Activated naive CD4-positive, alpha-beta T cell treated with anti-CD3 and anti-CD28 coated beads for 36 hours (primary cell): Measurements from ENCODE around the gene NAE1. TPM values are rescaled to one million over a fixed set of nuclear protein-coding genes. Genes with fewer than 3 reads are reported as not detected.

Experiments
- CTCF ChIA-PET: fragments of 350-600 bp; sonication (Branson Sonifier 250); formaldehyde crosslinking; loops from one replicate; lab custom pipeline; 2021; ENCODE audit warnings: antibody characterized with exemption; lab: Charles Lee
- DNase-seq: peaks from one replicate; pipeline ENCODE4 v3.0.0-alpha.2; 2020
- H3K27ac Mint-ChIP-seq: one replicate; pipeline ENCODE4 v1.8.0; 2021; ENCODE audit warnings: mild to moderate bottlenecking, mixed read lengths
- H3K27me3 Mint-ChIP-seq: one replicate; pipeline ENCODE4 v1.8.0; 2021; ENCODE audit warnings: low read depth, mixed read lengths
- H3K36me3 Mint-ChIP-seq: one replicate; pipeline ENCODE4 v1.8.0; 2021; ENCODE audit warnings: low read depth, mixed read lengths
- H3K4me1 Mint-ChIP-seq: one replicate; pipeline ENCODE4 v1.8.0; 2021; ENCODE audit warnings: low read depth, mixed read lengths
- H3K4me3 Mint-ChIP-seq: one replicate; pipeline ENCODE4 v1.8.0; 2021; ENCODE audit warnings: mild to moderate bottlenecking, moderate library complexity, mixed read lengths
- H3K9me3 Mint-ChIP-seq: one replicate; pipeline ENCODE4 v1.8.0; 2021; ENCODE audit warnings: mixed read lengths
- intact Hi-C: fragments of 100-400 bp; cut with micrococcal nuclease; formaldehyde crosslinking; loops from one replicate; pipeline ENCODE4 v1.15.1; 2023
- total RNA-seq, 2 experiments: library from RNA; stranded (reverse); gene quantifications; one replicate each; pipeline ENCODE4 v1.2.3, GENCODE V29; 2021

NAE1 gene
- total RNA-seq, 2 experiments from 2014 or later, result 108 to 115 TPM

DNA sequence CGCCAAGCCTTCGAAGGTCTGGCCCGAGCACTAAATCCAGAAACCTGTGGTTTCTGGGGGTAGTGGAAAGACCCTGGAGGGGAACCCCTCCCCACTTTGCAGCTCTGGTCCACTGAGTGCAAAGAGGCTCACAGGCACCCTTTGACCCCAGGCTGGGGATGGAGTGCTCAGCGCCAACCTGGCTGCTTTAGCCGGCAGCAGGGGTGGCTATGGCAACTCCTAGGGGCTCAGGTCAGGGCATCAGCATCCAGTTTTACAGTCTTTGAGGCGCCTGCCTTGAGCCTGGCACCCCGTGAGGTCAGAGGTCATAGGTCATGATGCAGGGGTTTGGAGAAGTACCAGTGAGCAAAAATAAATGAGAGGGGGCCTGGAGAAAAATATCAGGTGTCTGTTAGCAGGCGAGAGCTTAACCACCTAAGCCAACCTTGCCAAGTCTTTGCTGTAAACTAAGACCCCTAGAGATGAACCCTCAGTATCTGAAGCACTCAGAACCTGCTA lies 31.3 kb upstream of the NAE1 start:
- intact Hi-C loops, result no loop called here
- DNase-seq, result no peak
- CTCF ChIA-PET, result interaction anchor here (0.6 to 3.8 kb wide), 3 partner anchors 31 to 164 kb away, joined by 3 to 19 read pairs (median 4); partner anchors contain the start of gene NAE1
- Mint-ChIP-seq H3K36me3 (no peaks in the 10 kb centered on the region), H3K4me1 (no peaks in the 10 kb centered on the region), H3K9me3 (no peaks in the 10 kb centered on the region), H3K4me3 (no peak overlapping the region), H3K27me3 (no peaks in the 10 kb centered on the region), H3K27ac (no peak overlapping the region)

DNA sequence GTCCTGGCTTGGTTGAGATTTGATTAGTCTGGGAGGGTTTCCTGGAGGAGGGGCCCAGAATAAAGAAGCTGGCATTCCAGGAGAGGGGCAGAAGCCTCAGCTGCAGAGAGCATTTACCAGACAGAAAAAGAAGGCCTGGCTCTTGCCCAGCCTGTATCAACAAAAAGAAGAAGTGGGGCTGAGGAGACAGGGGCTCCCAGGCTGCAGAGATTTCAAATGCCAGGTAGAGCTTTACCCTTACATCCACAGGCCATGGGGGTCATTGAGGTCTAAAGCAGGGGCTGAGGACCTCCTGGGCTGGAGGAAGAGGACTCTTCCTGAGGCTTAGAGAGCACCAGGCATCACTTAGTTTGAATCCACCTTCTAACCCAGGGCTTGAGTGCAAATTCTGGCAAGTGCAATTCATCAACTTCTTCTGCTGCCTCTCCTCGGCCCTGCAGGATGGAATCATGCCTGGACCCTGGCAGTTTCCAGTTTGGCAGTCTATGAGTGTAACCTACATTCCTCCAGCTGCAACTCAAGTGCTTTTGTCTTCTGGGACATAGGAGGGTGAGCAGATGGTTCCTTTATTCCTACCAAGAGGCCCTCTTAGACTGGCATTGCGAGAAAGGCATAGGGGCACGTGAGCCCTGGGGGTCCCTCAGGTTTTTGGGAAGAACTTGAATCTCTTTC lies 28.8 kb upstream of the NAE1 start:
- H3K27ac Mint-ChIP-seq, result no peak overlapping the region
- H3K36me3 Mint-ChIP-seq, result no peaks in the 10 kb centered on the region
- H3K27me3 Mint-ChIP-seq, result no peaks in the 10 kb centered on the region
- no peaks in the 10 kb centered on the region for H3K4me1 Mint-ChIP-seq
- CTCF ChIA-PET, result interaction anchor here (0.7 to 3.8 kb wide), 5 partner anchors 9 to 29 kb away, joined by 3 to 19 read pairs (median 3); partner anchors contain the start of gene NAE1
- no peaks in the 10 kb centered on the region for H3K9me3 Mint-ChIP-seq
- no peak for DNase-seq
- intact Hi-C loops, result no loop called here
- H3K4me3 Mint-ChIP-seq, result no peak overlapping the region

DNA sequence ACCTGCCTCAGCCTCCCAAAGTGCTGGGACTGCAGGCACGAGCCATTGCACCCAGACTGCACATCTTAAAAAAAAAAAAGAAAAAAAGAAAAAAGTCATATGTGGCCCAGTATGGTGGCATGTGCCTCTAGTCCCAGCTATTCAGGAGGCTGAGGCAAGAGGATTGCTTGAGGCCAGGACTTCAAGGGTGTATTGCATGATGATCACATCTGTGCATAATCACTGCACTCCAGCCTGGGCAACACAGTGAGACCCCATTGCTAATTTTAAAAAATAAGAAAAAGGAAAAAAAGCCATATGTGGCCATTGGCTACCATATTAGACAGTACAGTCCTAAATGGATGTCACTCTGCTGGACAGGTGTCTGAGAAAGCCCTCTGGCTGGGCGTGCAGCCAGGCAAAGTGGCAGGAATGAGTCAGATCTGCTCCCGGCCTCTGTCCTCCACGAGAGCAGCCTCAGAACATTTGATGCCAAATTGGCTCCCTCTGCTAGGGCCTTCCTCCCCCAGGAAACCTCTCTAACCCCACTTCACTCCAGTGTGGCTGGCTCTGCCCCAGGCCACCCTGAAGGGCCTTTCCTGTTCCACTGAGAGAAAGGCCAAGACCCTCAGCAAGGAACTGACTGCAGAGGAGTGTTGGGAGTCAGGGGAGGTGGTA lies 28.1 kb upstream of the NAE1 start:
- intact Hi-C loops, result no loop called here
- CTCF ChIA-PET, result interaction anchor here (0.7 kb wide), 2 partner anchors 8 to 9 kb away, joined by 3 to 7 read pairs; no protein-coding TSS in a partner anchor
- H3K27ac Mint-ChIP-seq, result no peak overlapping the region
- H3K9me3 Mint-ChIP-seq, result no peaks in the 10 kb centered on the region
- H3K36me3 Mint-ChIP-seq, result no peaks in the 10 kb centered on the region
- no peak for DNase-seq
- H3K4me1 Mint-ChIP-seq, result no peaks in the 10 kb centered on the region
- H3K27me3 Mint-ChIP-seq, result no peaks in the 10 kb centered on the region
- H3K4me3 Mint-ChIP-seq, result no peak overlapping the region

DNA sequence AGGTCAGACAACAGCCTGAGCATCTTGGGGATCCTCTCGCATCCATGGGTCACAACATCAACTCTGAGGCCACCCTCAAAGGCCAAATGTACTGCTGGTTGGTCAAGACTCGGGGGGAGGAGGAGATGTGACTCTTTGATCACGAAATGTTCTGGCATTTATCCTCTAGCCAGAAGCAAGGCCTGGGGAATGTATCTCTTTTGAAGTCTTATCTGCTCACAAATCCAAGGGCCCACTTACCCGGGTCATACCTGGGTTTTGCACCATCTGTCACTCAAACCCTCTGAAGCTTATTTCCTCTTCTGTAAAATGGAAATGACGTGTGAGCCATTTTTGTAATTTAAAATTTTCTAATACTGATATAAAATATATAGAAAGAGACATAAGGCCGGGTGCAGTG lies 26.7 kb upstream of the NAE1 start:
- Mint-ChIP-seq H3K27ac (no peak overlapping the region), H3K9me3 (no peaks in the 10 kb centered on the region), H3K4me3 (no peak overlapping the region), H3K4me1 (no peaks in the 10 kb centered on the region), H3K27me3 (no peaks in the 10 kb centered on the region), H3K36me3 (no peaks in the 10 kb centered on the region)
- intact Hi-C loops, result no loop called here
- CTCF ChIA-PET, result interaction anchor here (1.2 to 1.7 kb wide), 3 partner anchors 10 to 27 kb away, joined by 3 to 15 read pairs (median 7); partner anchors contain the start of gene NAE1
- no peak for DNase-seq

DNA sequence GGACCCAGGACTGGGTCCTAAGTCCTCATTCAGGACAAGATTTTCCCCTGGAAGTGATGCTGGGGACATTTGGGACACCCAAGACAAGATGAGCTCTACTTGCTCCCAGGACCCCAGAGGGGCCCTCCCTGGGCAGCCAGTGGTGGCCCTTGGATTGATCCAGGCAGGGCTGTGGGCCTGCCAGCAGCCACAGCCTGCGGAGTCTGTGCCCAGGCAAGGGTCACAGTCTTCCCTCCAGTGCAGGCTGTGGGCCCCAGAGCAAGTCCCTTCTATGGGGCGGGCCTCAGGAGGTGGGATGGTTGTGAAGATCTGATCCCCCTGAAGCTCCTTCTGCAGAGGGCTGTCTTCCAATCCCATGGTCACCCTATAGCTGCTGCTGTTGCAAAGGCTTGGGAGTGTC lies 26.0 kb upstream of the NAE1 start:
- Mint-ChIP-seq H3K9me3 (no peaks in the 10 kb centered on the region), H3K36me3 (no peaks in the 10 kb centered on the region), H3K4me3 (no peak overlapping the region), H3K27me3 (no peaks in the 10 kb centered on the region), H3K4me1 (no peaks in the 10 kb centered on the region), H3K27ac (no peak overlapping the region)
- DNase-seq, result no peak
- CTCF ChIA-PET, result interaction anchor here (0.6 to 1.7 kb wide), 5 partner anchors 11 to 34 kb away, joined by 3 to 15 read pairs (median 3); partner anchors contain the start of gene NAE1
- intact Hi-C loops, result no loop called here

DNA sequence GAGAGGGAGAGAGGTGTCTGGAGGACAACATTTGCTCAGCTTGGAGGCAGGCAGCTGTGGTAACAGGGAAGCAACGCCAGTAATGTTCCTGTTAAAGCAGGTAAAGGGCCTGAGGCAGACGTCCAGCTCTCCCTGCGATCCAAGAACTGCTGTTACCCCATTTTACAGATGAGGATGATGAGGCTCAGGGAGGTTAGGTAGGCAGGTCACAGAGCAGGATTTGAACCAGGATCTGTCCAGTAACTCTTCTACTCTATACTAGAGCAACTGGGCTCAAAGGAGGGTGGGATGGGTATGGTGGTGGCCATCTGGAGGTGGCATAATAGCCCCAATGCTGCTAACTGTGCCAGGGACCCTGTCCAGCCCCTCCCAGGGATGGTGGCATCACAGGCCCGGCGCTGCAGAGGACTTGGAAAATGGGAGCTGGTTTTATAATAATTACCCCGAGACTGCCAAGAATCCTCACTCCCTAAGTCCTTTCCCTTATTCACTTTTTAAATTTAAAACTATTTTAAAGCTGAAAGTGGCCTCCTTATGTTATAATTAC lies 25.5 kb upstream of the NAE1 start:
- no peak overlapping the region for H3K4me3 Mint-ChIP-seq
- no peaks in the 10 kb centered on the region for H3K36me3 Mint-ChIP-seq
- H3K27ac Mint-ChIP-seq, result no peak overlapping the region
- intact Hi-C loops, result no loop called here
- no peaks in the 10 kb centered on the region for H3K27me3 Mint-ChIP-seq
- no peaks in the 10 kb centered on the region for H3K9me3 Mint-ChIP-seq
- no peaks in the 10 kb centered on the region for H3K4me1 Mint-ChIP-seq
- no peak for DNase-seq
- CTCF ChIA-PET, result interaction anchor here (0.6 to 1.7 kb wide), 4 partner anchors 11 to 34 kb away, joined by 3 to 15 read pairs (median 5); partner anchors contain the start of gene NAE1

DNA sequence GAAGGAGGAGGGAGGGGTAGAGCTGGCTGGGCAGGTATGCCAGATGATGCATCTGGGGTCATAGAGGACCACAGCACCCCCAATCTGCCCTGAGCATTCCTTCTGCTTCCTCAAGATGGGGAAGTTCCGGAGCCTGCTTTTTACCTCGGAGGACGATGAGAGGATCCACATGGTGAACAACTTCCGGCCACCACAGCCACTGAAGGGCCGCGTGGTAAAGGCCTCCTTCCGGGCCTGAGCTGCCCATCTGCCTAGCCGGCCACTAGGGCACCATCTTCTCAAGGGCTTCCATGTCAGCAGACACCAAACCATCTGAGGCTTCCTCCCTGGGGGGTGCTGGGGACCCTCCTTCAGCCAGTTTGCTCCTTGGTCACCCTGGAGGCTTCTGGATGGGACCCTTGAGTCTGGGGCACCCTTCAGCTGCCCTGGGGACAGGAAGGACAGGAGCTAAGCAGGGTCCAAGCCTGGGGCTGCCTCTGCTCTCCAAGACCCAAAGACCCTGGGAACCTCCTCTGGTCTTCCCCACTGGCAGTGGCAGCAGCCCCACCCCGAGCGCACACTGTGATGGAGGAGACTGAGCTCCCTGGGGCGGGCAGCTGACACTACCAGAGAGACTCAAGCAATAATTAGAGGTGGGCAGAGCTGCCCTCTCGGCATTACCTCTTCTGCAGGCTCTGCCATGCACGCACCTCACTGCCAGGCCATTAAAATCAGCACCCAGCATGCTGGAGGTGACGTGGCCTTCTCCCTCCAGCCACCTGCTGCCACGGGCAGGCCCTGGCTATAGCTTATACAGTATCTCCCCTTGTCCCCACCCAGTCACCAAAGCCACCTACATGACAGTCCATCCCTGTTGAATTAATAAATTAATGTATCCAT lies 22.7 kb upstream of the NAE1 start:
- intact Hi-C loops, result no loop called here
- no peaks in the 10 kb centered on the region for H3K9me3 Mint-ChIP-seq
- no peaks in the 10 kb centered on the region for H3K27me3 Mint-ChIP-seq
- H3K36me3 Mint-ChIP-seq, result no peaks in the 10 kb centered on the region
- CTCF ChIA-PET, result interaction anchor here (0.9 to 3.3 kb wide), 2 partner anchors 14 to 23 kb away, joined by 4 to 18 read pairs; partner anchors contain the start of gene NAE1
- DNase-seq, result no peak
- H3K4me3 Mint-ChIP-seq, result no peak overlapping the region
- H3K27ac Mint-ChIP-seq, result no peak overlapping the region
- H3K4me1 Mint-ChIP-seq, result no peaks in the 10 kb centered on the region

DNA sequence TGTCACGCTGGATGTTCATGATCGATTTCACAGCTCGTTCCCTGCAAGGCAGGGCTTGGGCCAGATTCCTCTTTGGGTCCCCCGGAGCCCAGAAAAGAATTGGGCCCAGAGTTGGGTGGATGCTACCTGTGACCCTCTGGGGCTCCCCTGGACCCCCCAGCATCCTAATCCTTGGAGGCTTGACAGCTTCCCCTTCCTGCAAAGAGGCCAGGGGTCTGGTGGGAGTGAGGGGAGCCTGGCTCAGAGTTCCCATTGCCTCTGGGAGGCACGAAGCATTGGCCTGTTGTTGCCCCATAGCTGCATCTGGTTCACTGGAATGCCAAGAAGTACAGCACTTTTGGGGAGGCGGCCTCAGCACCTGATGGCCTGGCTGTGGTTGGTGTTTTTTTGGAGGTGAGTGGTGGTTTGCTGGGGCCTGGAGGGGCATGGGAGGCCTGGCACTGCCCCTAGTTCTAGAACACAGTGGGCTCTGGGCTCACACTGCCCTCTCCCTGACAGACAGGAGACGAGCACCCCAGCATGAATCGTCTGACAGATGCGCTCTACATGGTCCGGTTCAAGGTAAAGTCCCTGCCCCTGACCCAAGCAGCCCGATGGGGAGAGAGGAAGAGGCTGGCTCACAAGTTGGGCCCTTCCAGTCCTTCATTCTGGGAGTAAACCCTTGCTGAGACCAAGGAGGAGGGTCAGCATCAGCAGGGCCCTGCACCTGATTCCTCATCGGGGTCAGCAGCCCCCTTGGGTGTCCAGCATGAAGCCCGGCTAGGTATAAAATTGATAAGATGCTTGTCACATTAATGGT lies 20.6 kb upstream of the NAE1 start:
- Mint-ChIP-seq H3K36me3 (no peaks in the 10 kb centered on the region), H3K4me3 (no peak overlapping the region), H3K9me3 (no peaks in the 10 kb centered on the region), H3K4me1 (no peaks in the 10 kb centered on the region), H3K27ac (no peak overlapping the region), H3K27me3 (peaks cover 4% of the 10 kb centered on the region)
- no peak for DNase-seq
- intact Hi-C loops, result no loop called here
- CTCF ChIA-PET, result interaction anchor here (0.6 to 1.6 kb wide), 3 partner anchors 8 to 21 kb away, joined by 3 read pairs; partner anchors contain the start of gene NAE1

DNA sequence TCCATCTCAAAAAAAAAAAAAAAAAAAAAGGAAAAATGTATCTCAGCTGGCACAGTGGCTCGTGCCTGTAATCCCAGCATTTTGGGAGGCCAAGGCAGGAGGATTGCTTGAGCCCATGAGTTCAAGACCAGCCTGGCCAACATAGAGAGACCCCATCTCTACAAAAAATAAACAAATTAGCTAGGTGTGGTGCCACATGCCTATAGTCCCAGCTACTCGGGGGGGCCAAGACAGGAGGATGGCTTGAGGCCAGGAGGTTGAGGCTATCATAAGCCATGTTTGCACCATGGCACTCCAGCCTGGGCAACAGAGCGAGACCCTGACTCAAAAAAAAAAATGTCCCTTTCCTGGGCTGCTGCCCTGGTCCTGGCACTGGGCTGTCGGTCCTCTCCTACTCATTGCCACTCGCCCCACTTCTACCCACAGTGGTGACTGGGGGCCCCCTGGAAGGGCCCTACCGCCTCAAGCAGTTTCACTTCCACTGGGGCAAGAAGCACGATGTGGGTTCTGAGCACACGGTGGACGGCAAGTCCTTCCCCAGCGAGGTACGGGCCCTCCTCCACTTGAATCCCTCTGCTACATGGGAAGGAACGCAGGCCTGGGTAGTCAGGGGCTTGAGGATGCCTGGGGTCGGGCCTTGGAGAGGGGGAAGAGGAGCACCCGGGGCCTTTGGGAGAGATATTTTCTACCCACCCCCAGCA lies 19.5 kb upstream of the NAE1 start:
- Mint-ChIP-seq H3K4me1 (no peaks in the 10 kb centered on the region), H3K4me3 (no peak overlapping the region), H3K27me3 (peaks cover 13% of the 10 kb centered on the region), H3K9me3 (no peaks in the 10 kb centered on the region), H3K36me3 (no peaks in the 10 kb centered on the region), H3K27ac (no peak overlapping the region)
- DNase-seq, result no peak
- CTCF ChIA-PET, result interaction anchor here (0.6 to 8.8 kb wide), 6 partner anchors 9 to 20 kb away, joined by 3 to 50 read pairs (median 3); partner anchors contain the start of gene NAE1
- intact Hi-C loops, result no loop called here

DNA sequence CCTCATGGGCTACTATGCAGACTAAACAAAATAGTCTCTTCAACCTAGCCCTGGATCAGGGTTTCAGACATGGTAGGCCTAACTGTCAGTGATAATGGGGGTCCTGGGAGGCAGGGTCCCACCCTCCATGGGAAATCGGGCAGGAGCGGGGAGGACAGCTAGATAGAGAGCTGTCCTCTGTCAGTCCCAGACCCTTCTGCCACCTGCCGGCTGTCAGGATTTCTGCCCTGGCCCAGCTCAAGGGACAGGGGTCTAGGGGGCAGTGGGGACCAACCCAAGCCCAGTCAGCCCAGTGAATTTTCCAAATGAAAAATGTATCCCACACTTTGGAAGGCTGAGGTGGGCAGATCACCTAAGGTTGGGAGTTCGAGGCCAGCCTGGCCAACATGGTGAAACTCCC lies 18.8 kb upstream of the NAE1 start:
- Mint-ChIP-seq H3K4me3 (no peak overlapping the region), H3K4me1 (peaks cover 2% of the 10 kb centered on the region), H3K27ac (no peak overlapping the region), H3K27me3 (peaks cover 18% of the 10 kb centered on the region), H3K36me3 (no peaks in the 10 kb centered on the region), H3K9me3 (no peaks in the 10 kb centered on the region)
- DNase-seq, result no peak
- CTCF ChIA-PET, result interaction anchor here (0.6 to 8.8 kb wide), 5 partner anchors 10 to 23 kb away, joined by 3 to 50 read pairs (median 3); partner anchors contain the start of gene NAE1
- intact Hi-C loops, result no loop called here
